K562 (cell line): ENCODE data around the gene LIPN. TPM values are rescaled to one million over a fixed set of nuclear protein-coding genes. Genes with fewer than 3 reads are reported as not detected.

ENCODE experiments used
- ATAC-seq: fragments of 200-7000 bp; cut with Tn5 transposase; 3 replicates; pipeline ENCODE4 v1.9.1; 2020; ENCODE audit warnings: moderate library complexity
- BruUV-seq: library from RNA; stranded (reverse); fragments of 400-500 nt; replicated peaks from 2 replicates; lab custom pipeline; 2021; lab: Mats Ljungman, UMichigan
- CTCF ChIA-PET: fragments of 300-600 bp; formaldehyde crosslinking; extraction: SDS; loops from one replicate; lab custom pipeline; 2021; ENCODE audit warnings: low intra/inter-chr PET ratio; lab: Yijun Ruan, JAX
- POLR2A ChIA-PET: fragments of 300-600, 350-650 bp; sonication (Branson Sonifier 250); formaldehyde crosslinking; extraction: SDS; loops from one replicate; lab custom pipeline; 2021; ENCODE audit warnings: antibody characterized with exemption, inconsistent platforms; lab: Yijun Ruan, JAX
- DNase-seq, 4 experiments: peaks; one replicate each; pipeline versions ENCODE4 v3.0.0 to v3.0.0-alpha.2; 2011 to 2018; ENCODE audit warnings: low spot score in 3 of 4, mixed read lengths in 3 of 4; ENCODE audit errors: extremely low read depth in 1 of 4
- FAIRE-seq: peaks from 2 replicates; lab custom pipeline; 2011; peaks lifted over from hg19 to GRCh38; lab: Jason Lieb, UNC
- H2AFZ ChIP-seq: 2 replicates; pipeline ENCODE4 v1.6.0; 2011; ENCODE audit warnings: low read depth, low read length, control low read depth, inconsistent platforms
- H3K27ac ChIP-seq: fragments of 200-600 bp; 3 replicates; pipeline ENCODE4 v1.8.0; 2011; ENCODE audit warnings: low read depth, mild to moderate bottlenecking, control low read depth, inconsistent platforms, low read length, moderate library complexity, mixed read lengths; ENCODE audit errors: extremely low read depth
- H3K27me3 ChIP-seq, 2 experiments: fragments of 300-600 bp in 1 of 2; 2 replicates in 1 of 2; 3 replicates in 1 of 2; pipeline versions ENCODE4 v1.6.0 to v1.8.0; 2011; ENCODE audit warnings: inconsistent platforms in 2 of 2, low read length in 2 of 2, mild to moderate bottlenecking in 1 of 2, mixed read lengths in 1 of 2, moderate library complexity in 1 of 2; ENCODE audit not compliant: control insufficient read depth in 2 of 2, insufficient read depth in 2 of 2
- H3K36me3 ChIP-seq: fragments of 300-600 bp; 3 replicates; pipeline ENCODE4 v1.8.0; 2011; ENCODE audit warnings: mild to moderate bottlenecking, low read length, inconsistent platforms; ENCODE audit not compliant: control insufficient read depth, insufficient read depth
- H3K4me1 ChIP-seq, 2 experiments: fragments of 200-600 bp in 1 of 2; replicated peaks in 1 of 2; 2 replicates in 1 of 2; 3 replicates in 1 of 2; pipeline versions ENCODE4 v1.5.1 to v1.8.0; 2011; ENCODE audit warnings: inconsistent platforms in 2 of 2, low read length in 2 of 2, mild to moderate bottlenecking in 1 of 2, mixed read lengths in 1 of 2, moderate library complexity in 1 of 2; ENCODE audit not compliant: control insufficient read depth in 2 of 2, insufficient read depth in 2 of 2
- H3K4me2 ChIP-seq: 2 replicates; pipeline ENCODE4 v1.6.1; 2011; ENCODE audit warnings: low read length, control low read depth, inconsistent platforms, mixed read lengths; ENCODE audit not compliant: insufficient read depth
- H3K4me3 ChIP-seq: fragments of 200-600 bp; sonication (generic), shearing (Covaris generic); 2 replicates; pipeline ENCODE4 v1.5.1; 2016; ENCODE audit warnings: control low read depth, inconsistent platforms
- H3K79me2 ChIP-seq: fragments of 200-600 bp; 3 replicates; pipeline ENCODE4 v1.8.0; 2011; ENCODE audit warnings: low read length, inconsistent platforms; ENCODE audit not compliant: control insufficient read depth, insufficient read depth
- H3K9ac ChIP-seq, 2 experiments: 2 replicates each; pipeline versions ENCODE4 v1.6.0 to v1.6.1; 2011; ENCODE audit warnings: low read depth in 2 of 2, low read length in 2 of 2, control low read depth in 1 of 2, inconsistent platforms in 1 of 2, mild to moderate bottlenecking in 1 of 2, mixed read lengths in 1 of 2; ENCODE audit not compliant: insufficient read depth in 1 of 2
- H3K9me1 ChIP-seq: one replicate; pipeline ENCODE4 v1.6.0; 2011; ENCODE audit warnings: inconsistent platforms, mild to moderate bottlenecking, low read length, moderate library complexity; ENCODE audit not compliant: control insufficient read depth, insufficient read depth
- H3K9me3 ChIP-seq: replicated peaks from 2 replicates; pipeline ENCODE4 v1.5.1; 2011; ENCODE audit warnings: low read depth, low read length, inconsistent platforms; ENCODE audit not compliant: control insufficient read depth, insufficient read depth
- H4K20me1 ChIP-seq: replicated peaks from 2 replicates; pipeline ENCODE4 v1.6.1; 2011; ENCODE audit warnings: low read length, inconsistent platforms, mixed read lengths; ENCODE audit not compliant: control insufficient read depth, insufficient read depth
- CCNT2 ChIP-seq: IDR thresholded peaks from 2 replicates; pipeline ENCODE4 v1.6.1; 2011; ENCODE audit warnings: borderline replicate concordance, low read depth, mild to moderate bottlenecking, moderate library complexity, mixed read lengths, low read length; ENCODE audit not compliant: insufficient read length; ENCODE audit errors: extremely low read depth
- HOMEZ ChIP-seq: fragments of 250-450 bp; sonication (Bioruptor Pico); IDR thresholded peaks from 2 replicates; pipeline ENCODE4 v1.4.0; 2020; ENCODE audit warnings: mild to moderate bottlenecking, moderate library complexity
- NCOA2 ChIP-seq, 2 experiments: fragments of 450-650 bp; IDR thresholded peaks; 2 replicates each; pipeline ENCODE4 v1.6.1; 2018; ENCODE audit warnings: mild to moderate bottlenecking in 2 of 2, moderate library complexity in 1 of 2; ENCODE audit not compliant: partially characterized antibody in 2 of 2
- POU5F1 ChIP-seq: fragments of 150-350 bp; IDR thresholded peaks from 2 replicates; pipeline ENCODE4 v1.6.1; 2014; ENCODE audit warnings: borderline replicate concordance, low read length, low read depth, mild to moderate bottlenecking; ENCODE audit not compliant: partially characterized antibody
- ZBTB33 ChIP-seq: sonication (generic); formaldehyde crosslinking; IDR thresholded peaks from 2 replicates; pipeline ENCODE4 v1.8.1; 2023; ENCODE audit warnings: mild to moderate bottlenecking, missing genetic modification reagents
- ZNF407 ChIP-seq: fragments of 450-650 bp; IDR thresholded peaks from 2 replicates; pipeline ENCODE4 v1.6.1; 2016; ENCODE audit warnings: low read depth
- WGBS: fragments of 100-300 bp; shearing (Covaris generic); methylation state at CpG from one replicate; pipeline ENCODE4 v1.1.6; 2016; ENCODE audit warnings: low coverage, mixed read lengths; ENCODE audit not compliant: insufficient coverage; ENCODE audit errors: missing lambda C conversion rate; 5-methylcytosine and 5-hydroxymethylcytosine counted together
- in situ Hi-C: fragments of 300-500 bp; cut with MboI; formaldehyde crosslinking; loops from 4 replicates; pipeline ENCODE4 v1.15.0; 2018; ENCODE audit warnings: inconsistent platforms, mixed read lengths
- intact Hi-C: fragments of 100-400 bp; cut with micrococcal nuclease; formaldehyde crosslinking; loops from 2 replicates; pipeline ENCODE4 v1.14.2; 2022
- polyA plus RNA-seq, 8 experiments: library from polyadenylated mRNA; depleted of rRNA in 4 of 8; stranded (reverse) in 5 of 8; unstranded in 3 of 8; fragments of >200 nt; fragmentation: Nextera tagmentation in 2 of 8; fragmentation: Illumina TruSeq in 1 of 8; extraction: Ambion mirVana in 2 of 8; extraction: Trizol in 1 of 8; gene quantifications; 2 replicates each; pipeline versions ENCODE4 v1.2.1 to v1.2.3, GENCODE V29; 2011 to 2014; ENCODE audit warnings: inconsistent platforms in 1 of 8, missing spikeins in 1 of 8
- total RNA-seq, 7 experiments: library from RNA; depleted of rRNA in 6 of 7; stranded (reverse); fragments of >200 nt in 6 of 7; fragmentation: Illumina TruSeq in 2 of 7; extraction: Trizol in 2 of 7; gene quantifications; 2 replicates each; pipeline versions ENCODE4 v1.2.1 to v1.2.3, GENCODE V29; 2011 to 2021; ENCODE audit warnings: low replicate concordance in 1 of 7

The LIPN gene
- total and polyA plus RNA-seq, 9 of the 15 experiments (the other 6 are each of a cell fraction or from before 2014, with no cell fraction given): not detected

- POLR2A ChIA-PET: interaction anchor here (1.3 kb wide), 1 partner anchor 17 kb away, joined by 3 read pairs; no protein-coding TSS in a partner anchor
- no peak for TF ChIP-seq HOMEZ (CRISPR knock-in tag)
- TF ChIP-seq POU5F1: no peak
- no peak for TF ChIP-seq CCNT2
- no peak for TF ChIP-seq NCOA2 (IDR thresholded peaks at IDR 0.05; ENCODE audit: partially characterized antibody in 2 of 2)
- no peak for TF ChIP-seq ZBTB33 (CRISPR knock-in tag)
- TF ChIP-seq ZNF407: no peak
Observed at GRCh38 chr10:88804083-88804812, 44.4 kb downstream of the LIPN start.

More at GRCh38 chr10:88804083-88804812, 44.4 kb downstream of the LIPN start:
- no peak overlapping the region for H2AFZ ChIP-seq
- H3K79me2 ChIP-seq: no peaks in the 10 kb centered on the region
- no peaks in the 10 kb centered on the region for H3K9me3 ChIP-seq
- whole genome bisulfite sequencing: 1% methylated on average over 6 of the region's 6 CpGs
- in situ Hi-C loops: no loop called here
- BruUV-seq: no TSS peak
- no peak for ATAC-seq
- intact Hi-C loops: no loop called here
- H3K9me1 ChIP-seq: no peaks in the 10 kb centered on the region
- H4K20me1 ChIP-seq: no peaks in the 10 kb centered on the region
- no peak overlapping the region for H3K4me3 ChIP-seq
- CTCF ChIA-PET: no interaction called here
- H3K4me2 ChIP-seq: no peak overlapping the region
- H3K9ac ChIP-seq: no peak overlapping the region
- no peaks in the 10 kb centered on the region for H3K36me3 ChIP-seq
- no peak overlapping the region for H3K27ac ChIP-seq
- FAIRE-seq: no peak
- no peak for DNase-seq
- no peaks in the 10 kb centered on the region for H3K27me3 ChIP-seq
- H3K4me1 ChIP-seq: no peaks in the 10 kb centered on the region
